HG03108 (cell line): Measurements from ENCODE around the gene COL26A1.
A peak's percentile ranks its signal among the peaks of the same experiment; 100 is the strongest.

ENCODE experiments used
- ATAC-seq: cut with Tn5 transposase; IDR thresholded peaks from one replicate; pipeline ENCODE4 v1.9.1; 2021; ENCODE audit warnings: moderate library complexity; ENCODE audit not compliant: unreplicated experiment

The COL26A1 gene

GRCh38 chr7:101370836-101371235 is 8.2 kb downstream of the COL26A1 start:
- no peak for ATAC-seq

- no peak for ATAC-seq
Observed at GRCh38 chr7:101373812-101374614, 11.3 kb downstream of the COL26A1 start.

GRCh38 chr7:101374990-101375389 is 12.3 kb downstream of the COL26A1 start:
- no peak for ATAC-seq

GRCh38 chr7:101376601-101377000 is 13.9 kb downstream of the COL26A1 start:
- ATAC-seq: no peak

GRCh38 chr7:101377189-101377736 is 14.6 kb downstream of the COL26A1 start:
- no peak for ATAC-seq

- no peak for ATAC-seq
Observed at GRCh38 chr7:101378751-101379174, 16.1 kb downstream of the COL26A1 start.

- no peak for ATAC-seq
Observed at GRCh38 chr7:101379302-101379701, 16.6 kb downstream of the COL26A1 start.

GRCh38 chr7:101381549-101382111 is 19.0 kb downstream of the COL26A1 start:
- no peak for ATAC-seq

GRCh38 chr7:101382937-101383336 is 20.3 kb downstream of the COL26A1 start:
- no peak for ATAC-seq

GRCh38 chr7:101386177-101386557 is 23.5 kb downstream of the COL26A1 start:
- ATAC-seq: no peak

GRCh38 chr7:101386558-101387231 is 24.0 kb downstream of the COL26A1 start:
- ATAC-seq: no peak

GRCh38 chr7:101390901-101391301 is 28.2 kb downstream of the COL26A1 start:
- ATAC-seq: peak; percentile 99

- ATAC-seq: no peak
Observed at GRCh38 chr7:101391991-101392390, 29.3 kb downstream of the COL26A1 start.

GRCh38 chr7:101393865-101394264 is 31.2 kb downstream of the COL26A1 start:
- ATAC-seq: no peak

- ATAC-seq: no peak
Observed at GRCh38 chr7:101395376-101395775, 32.7 kb downstream of the COL26A1 start.

- no peak for ATAC-seq
Observed at GRCh38 chr7:101397243-101397642, 34.6 kb downstream of the COL26A1 start.

GRCh38 chr7:101397770-101398324 is 35.2 kb downstream of the COL26A1 start:
- no peak for ATAC-seq

- ATAC-seq: no peak
Observed at GRCh38 chr7:101398396-101399289, 36.0 kb downstream of the COL26A1 start.

- ATAC-seq: no peak
Observed at GRCh38 chr7:101399759-101400158, 37.1 kb downstream of the COL26A1 start.

- ATAC-seq: no peak
Observed at GRCh38 chr7:101400751-101401150, 38.1 kb downstream of the COL26A1 start.
